ENCODE results near the gene LRRC4C. TPM values are rescaled to one million over a fixed set of nuclear protein-coding genes. Genes with fewer than 3 reads are reported as not detected.

The LRRC4C gene
- total RNA-seq, 1 experiment from 2014 or later, result 0.13 TPM

- H3K4ac ChIP-seq (ENCODE audit: low read depth, low read length), result no peak overlapping the region
- H2AK5ac ChIP-seq (ENCODE audit: insufficient read length, low read length), result no peak overlapping the region
- H3K56ac ChIP-seq (ENCODE audit: insufficient read length, low read depth, low read length), result no peak overlapping the region
- no peak overlapping the region for H2BK120ac ChIP-seq (ENCODE audit: low read depth, low read length, poor library complexity, severe bottlenecking)
- no peak overlapping the region for H3K18ac ChIP-seq (ENCODE audit: insufficient read length, low read depth, low read length)
- H2BK20ac ChIP-seq (ENCODE audit: low read depth, low read length, poor library complexity, severe bottlenecking), result no peak overlapping the region
- H3K14ac ChIP-seq (ENCODE audit: insufficient read depth, low read length), result no peak overlapping the region
- no peak overlapping the region for H2BK12ac ChIP-seq (ENCODE audit: insufficient read length, low read depth, low read length)
- no peak overlapping the region for H2BK5ac ChIP-seq (ENCODE audit: insufficient read length, low read length)
- H3K9me3 ChIP-seq (ENCODE audit: control insufficient read depth, low read depth, low read length), result no peaks in the 10 kb centered on the region
- H3T11ph ChIP-seq (ENCODE audit: low read length), result no peak overlapping the region
- no peak overlapping the region for H3K4me3 Mint-ChIP-seq
- WGBS (ENCODE audit: extremely low coverage, insufficient read length, low lambda C conversion rate), result no CpG with 5 or more reads among the region's 1 CpG
- no peak overlapping the region for H4K5ac ChIP-seq (ENCODE audit: insufficient read length, low read depth, low read length)
- TF ChIP-seq CTCF (conservative IDR thresholded peaks at IDR 0.05), result no peak
- no peak overlapping the region for H3K9ac ChIP-seq (ENCODE audit: extremely low read depth, insufficient read length, low read length)
- peaks cover 8 to 9% of the 10 kb centered on the region in 2 experiments for H3K4me1 Mint-ChIP-seq
- H4K8ac ChIP-seq (replicated peaks; ENCODE audit: insufficient read length, low read depth, low read length), result no peak overlapping the region
- H3K9me3 Mint-ChIP-seq, result no peaks in the 10 kb centered on the region
- H3K27ac Mint-ChIP-seq, result no peak overlapping the region
- H3K36me3 Mint-ChIP-seq (ENCODE audit: insufficient read depth in 1 of 3, low read depth in 3 of 3), result no peaks in the 10 kb centered on the region
- no peak overlapping the region for H3K27ac ChIP-seq (ENCODE audit: insufficient read length, low read depth, low read length)
- no peaks in the 10 kb centered on the region for H3K27me3 Mint-ChIP-seq (ENCODE audit: low read depth)
- H3K4me2 ChIP-seq (ENCODE audit: insufficient read depth, insufficient read length, low read length), result no peak overlapping the region
- no peak for DNase-seq
- H2AFZ ChIP-seq (ENCODE audit: low read length), result no peak overlapping the region
- no peaks in the 10 kb centered on the region for H3K4me1 ChIP-seq (ENCODE audit: insufficient read depth, low read length)
- H3K27me3 ChIP-seq (ENCODE audit: insufficient read depth, low read length), result no peaks in the 10 kb centered on the region
- H4K20me1 ChIP-seq (ENCODE audit: control insufficient read depth, insufficient read depth, insufficient read length), result no peaks in the 10 kb centered on the region
- no peak overlapping the region for H2BK15ac ChIP-seq (ENCODE audit: low read depth, low read length)
- no peaks in the 10 kb centered on the region for H3K79me2 ChIP-seq (ENCODE audit: insufficient read depth, low read length)
- no peak overlapping the region for H4K91ac ChIP-seq (ENCODE audit: insufficient read length, low read depth, low read length)
- H3K23ac ChIP-seq (ENCODE audit: insufficient read length, low read depth, low read length), result no peak overlapping the region
- H3K79me1 ChIP-seq (ENCODE audit: insufficient read depth, low read depth, low read length, poor library complexity, severe bottlenecking), result no peaks in the 10 kb centered on the region
- no peaks in the 10 kb centered on the region for H3K23me2 ChIP-seq (ENCODE audit: insufficient read length, low read depth, low read length, poor library complexity, severe bottlenecking)
Observed at GRCh38 chr11:40095446-40095845, 1364.0 kb downstream of the LRRC4C start.

All from H9 (cell line).